BLaER1 treated with 17β-estradiol and CSF1 and Interleukin-3, amounts not matched to agents 10 nM and 100 nM (cell line): Measurements from ENCODE around the gene AOX1.
"Not testable (repeated sequence)": the region's sequence is repeated elsewhere in the genome, so short reads cannot be mapped to it uniquely, and the experiment has no call there.

ENCODE experiments used
- H3K27ac ChIP-seq, 11 experiments: shearing (Covaris generic); formaldehyde crosslinking; 2 replicates each; pipeline ENCODE4 v1.8.1; 2022
- H3K27me3 ChIP-seq, 11 experiments: shearing (Covaris generic); formaldehyde crosslinking; 2 replicates each; pipeline ENCODE4 v1.8.1; 2022
- H3K36me3 ChIP-seq, 11 experiments: shearing (Covaris generic); formaldehyde crosslinking; 2 replicates each; pipeline ENCODE4 v1.8.1; 2022
- H3K4me1 ChIP-seq, 10 experiments: shearing (Covaris generic); formaldehyde crosslinking; 2 replicates each; pipeline ENCODE4 v1.8.1; 2022
- H3K4me2 ChIP-seq, 11 experiments: shearing (Covaris generic); formaldehyde crosslinking; 2 replicates each; pipeline ENCODE4 v1.8.1; 2022
- H3K4me3 ChIP-seq, 10 experiments: shearing (Covaris generic); formaldehyde crosslinking; 2 replicates each; pipeline ENCODE4 v1.8.1; 2022
- H3K9ac ChIP-seq, 11 experiments: shearing (Covaris generic); formaldehyde crosslinking; 2 replicates each; pipeline ENCODE4 v1.8.1; 2022
- H3K9me3 ChIP-seq, 11 experiments: shearing (Covaris generic); formaldehyde crosslinking; replicated peaks in 1 of 11; 2 replicates each; pipeline ENCODE4 v1.8.1; 2022
- H4K20me1 ChIP-seq, 11 experiments: shearing (Covaris generic); formaldehyde crosslinking; 2 replicates each; pipeline ENCODE4 v1.8.1; 2022
- Cebpa-rat ChIP-seq, 11 experiments: shearing (Covaris generic); IDR thresholded peaks; 2 replicates each; pipeline ENCODE4 v1.8.1; 2022

AOX1 gene

DNA sequence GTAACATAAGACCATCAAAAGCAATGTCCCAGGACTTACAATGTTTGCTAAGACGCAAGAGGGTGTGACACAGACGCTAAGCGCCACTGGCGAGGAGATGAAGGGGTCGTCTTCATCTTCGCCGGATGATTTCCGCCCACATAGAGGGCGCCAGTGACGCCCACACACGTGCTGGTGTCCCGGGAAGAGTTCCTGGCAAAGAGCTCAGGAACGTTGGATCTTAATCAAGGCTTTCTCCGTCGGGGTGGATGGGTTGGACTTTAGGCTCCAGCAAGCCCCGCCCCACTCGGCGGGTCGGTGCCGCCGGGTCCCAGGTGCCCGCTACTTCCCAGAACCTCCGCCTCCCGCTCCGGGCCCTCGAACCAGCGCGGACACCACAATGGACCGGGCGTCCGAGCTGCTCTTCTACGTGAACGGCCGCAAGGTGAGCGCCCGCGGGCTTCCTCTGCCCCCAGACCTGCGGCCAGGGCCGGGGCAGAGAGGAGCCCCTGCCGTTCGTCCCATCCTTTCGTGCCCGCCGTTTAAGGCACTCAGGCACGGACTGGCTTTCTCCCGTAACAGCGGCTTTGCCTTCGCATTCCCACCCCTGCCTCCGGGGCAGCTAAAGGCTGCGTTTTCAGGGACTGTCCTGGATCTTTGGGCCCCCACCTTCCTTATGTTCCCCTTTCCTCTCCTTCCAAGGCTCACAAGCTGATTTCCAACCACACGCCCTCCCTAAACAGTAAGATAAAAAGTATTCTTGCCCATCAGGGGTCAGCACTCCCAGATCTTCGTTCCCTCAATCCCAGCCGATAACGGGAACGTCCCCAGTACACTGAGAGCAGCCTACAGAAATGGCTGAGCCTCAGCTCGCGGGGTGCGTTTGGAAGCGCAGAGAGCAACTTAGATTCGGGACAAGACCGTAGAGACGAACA lies at the start of gene AOX1:
AOX1 (plus strand) TSS at position 285 of the 914 bp plus-strand sequence; CDS start at position 380, 95 bp downstream.
- no peak for TF ChIP-seq Cebpa-rat (IDR thresholded peaks at IDR 0.05)
- Histone ChIP-seq H3K9me3 (peaks cover 0 to 8% (median 0%) of the 10 kb centered on the region in 11 experiments; a peak in 3 of 22 replicates), H3K4me3 (peak within 1 kb of the TSS; percentile 40 to 65 (median 54)), H3K36me3 (peaks cover 0 to 18% (median 5%) of the 10 kb centered on the region in 11 experiments; a peak in 4 of 22 replicates), H3K27ac (no peak within 1 kb of the TSS), H4K20me1 (peaks cover 0 to 6% (median 0%) of the 10 kb centered on the region in 11 experiments; a peak in 2 of 22 replicates), H3K4me2 (peak within 1 kb of the TSS; percentile 76 to 96 (median 83)), H3K4me1 (peaks cover 7 to 24% (median 18%) of the 10 kb centered on the region in 10 experiments; a peak in 18 of 20 replicates), H3K9ac (peak within 1 kb of the TSS in 2 of 11 experiments; percentile 6 to 46; a peak in 3 of 22 replicates), H3K27me3 (peaks cover 32 to 59% (median 40%) of the 10 kb centered on the region in 11 experiments)

DNA sequence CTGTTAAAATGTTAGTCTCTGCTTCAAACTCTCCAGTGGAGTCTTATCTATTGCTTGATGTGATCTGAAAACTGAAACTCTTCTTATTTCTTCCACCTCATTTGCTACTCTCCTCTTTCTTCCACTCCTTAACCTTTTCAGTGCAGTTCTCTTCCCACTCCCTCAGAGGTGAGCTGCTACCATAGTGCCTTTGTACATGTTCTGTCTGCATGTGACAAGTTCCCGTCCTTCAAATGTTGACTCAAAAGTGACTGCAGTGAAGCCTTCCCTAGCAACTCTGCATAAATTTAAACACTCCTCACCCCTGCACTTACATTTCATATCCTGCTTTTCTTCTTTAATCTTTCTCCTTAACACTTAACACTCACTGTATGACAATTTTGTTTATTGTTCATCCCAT lies 47.7 kb upstream of the AOX1 start:
- H3K4me1 ChIP-seq, result no peaks in the 10 kb centered on the region
- peaks cover 73 to 100% (median 92%) of the 10 kb centered on the region in 11 experiments for H3K36me3 ChIP-seq
- no peak overlapping the region for H3K9ac ChIP-seq
- peaks cover 7 to 22% (median 12%) of the 10 kb centered on the region in 11 experiments; a peak in 15 of 22 replicates for H3K9me3 ChIP-seq
- H4K20me1 ChIP-seq, result no peaks in the 10 kb centered on the region
- H3K4me3 ChIP-seq, result no peak overlapping the region
- H3K27me3 ChIP-seq, result no peaks in the 10 kb centered on the region
- no peak overlapping the region for H3K27ac ChIP-seq
- TF ChIP-seq Cebpa-rat (IDR thresholded peaks at IDR 0.05), result no peak
- H3K4me2 ChIP-seq, result no peak overlapping the region

DNA sequence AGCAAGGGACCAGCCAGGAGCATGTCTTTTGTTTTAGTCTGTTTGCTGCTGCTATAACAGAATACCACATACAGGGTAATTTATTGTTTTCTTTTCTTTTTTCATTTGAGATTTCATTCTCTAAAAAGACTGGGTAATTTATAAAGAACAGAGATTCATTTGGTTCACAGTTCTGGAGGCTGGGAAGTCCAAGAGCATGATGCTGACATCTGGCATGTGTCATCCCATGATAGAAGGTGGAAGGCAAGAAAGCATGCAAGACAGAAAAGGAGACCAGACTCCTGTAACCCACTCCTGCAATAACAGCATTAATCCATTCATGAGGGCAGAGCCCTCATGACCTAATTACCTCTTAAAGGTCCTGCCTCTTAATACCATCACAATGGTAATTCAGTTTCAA lies 45.0 kb upstream of the AOX1 start:
- Histone ChIP-seq H3K9me3 (peaks cover 16 to 40% (median 27%) of the 10 kb centered on the region in 11 experiments; a peak in 20 of 22 replicates), H4K20me1 (no peaks in the 10 kb centered on the region), H3K36me3 (peaks cover 76 to 100% (median 93%) of the 10 kb centered on the region in 11 experiments), H3K27me3 (no peaks in the 10 kb centered on the region), H3K4me3 (no peak overlapping the region), H3K9ac (no peak overlapping the region), H3K27ac (no peak overlapping the region), H3K4me1 (no peaks in the 10 kb centered on the region), H3K4me2 (no peak overlapping the region)
- no peak for TF ChIP-seq Cebpa-rat (IDR thresholded peaks at IDR 0.05)

DNA sequence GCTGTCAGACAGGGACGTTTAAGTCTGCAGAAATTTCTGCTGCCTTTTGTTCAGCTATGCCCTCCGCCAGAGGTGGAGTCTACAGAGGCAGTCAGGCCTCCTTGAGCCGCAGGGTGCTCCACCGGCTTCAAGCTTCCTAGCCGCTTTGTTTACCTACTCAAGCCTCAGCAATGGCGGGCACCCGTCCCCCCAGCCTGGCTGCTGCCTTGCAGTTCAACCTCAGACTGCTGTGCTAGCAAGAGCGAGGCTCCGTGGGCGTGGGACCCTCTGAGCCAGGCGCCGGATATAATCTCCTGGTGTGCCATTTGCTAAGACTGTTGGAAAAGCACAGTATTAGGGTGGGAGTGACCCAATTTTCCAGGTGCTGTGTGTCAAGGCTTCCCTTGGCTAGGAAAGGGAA lies 19.2 kb upstream of the AOX1 start:
- H3K27ac ChIP-seq, H3K4me3 ChIP-seq, H4K20me1 ChIP-seq, H3K9ac ChIP-seq, H3K4me2 ChIP-seq, H3K27me3 ChIP-seq, H3K4me1 ChIP-seq: not testable (repeated sequence)
- Histone ChIP-seq H3K36me3 (peaks cover 14 to 56% (median 39%) of the 10 kb centered on the region in 11 experiments; a peak in 21 of 22 replicates), H3K9me3 (peaks cover 4 to 34% (median 20%) of the 10 kb centered on the region in 11 experiments; a peak in 18 of 22 replicates)

DNA sequence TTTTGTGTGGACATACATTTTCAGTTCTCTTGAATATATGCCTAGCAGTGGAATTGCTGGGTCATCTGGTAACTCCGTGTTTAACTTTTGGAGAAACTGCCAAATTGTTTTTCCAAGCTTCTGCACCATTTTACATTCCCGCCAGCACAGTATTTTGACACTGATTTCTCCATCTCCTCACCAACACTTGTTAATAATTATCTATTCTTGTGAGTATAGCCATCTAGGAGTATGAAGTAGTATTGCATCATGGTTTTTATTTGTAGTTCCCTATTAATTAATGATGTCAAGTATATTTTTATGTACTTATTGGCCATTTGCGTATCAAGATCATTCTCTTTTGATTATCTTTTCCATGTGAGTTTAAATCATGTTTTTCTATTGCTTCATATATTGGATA lies 17.9 kb upstream of the AOX1 start:
- no peaks in the 10 kb centered on the region for H4K20me1 ChIP-seq
- H3K4me3 ChIP-seq, result no peak overlapping the region
- no peak overlapping the region for H3K9ac ChIP-seq
- H3K36me3 ChIP-seq, result peaks cover 14 to 69% (median 51%) of the 10 kb centered on the region in 11 experiments; a peak in 21 of 22 replicates
- no peaks in the 10 kb centered on the region for H3K27me3 ChIP-seq
- H3K4me2 ChIP-seq, result no peak overlapping the region
- H3K27ac ChIP-seq, result no peak overlapping the region
- H3K9me3 ChIP-seq, result peaks cover 4 to 33% (median 20%) of the 10 kb centered on the region in 11 experiments; a peak in 18 of 22 replicates
- no peaks in the 10 kb centered on the region for H3K4me1 ChIP-seq
- no peak for TF ChIP-seq Cebpa-rat (IDR thresholded peaks at IDR 0.05)

DNA sequence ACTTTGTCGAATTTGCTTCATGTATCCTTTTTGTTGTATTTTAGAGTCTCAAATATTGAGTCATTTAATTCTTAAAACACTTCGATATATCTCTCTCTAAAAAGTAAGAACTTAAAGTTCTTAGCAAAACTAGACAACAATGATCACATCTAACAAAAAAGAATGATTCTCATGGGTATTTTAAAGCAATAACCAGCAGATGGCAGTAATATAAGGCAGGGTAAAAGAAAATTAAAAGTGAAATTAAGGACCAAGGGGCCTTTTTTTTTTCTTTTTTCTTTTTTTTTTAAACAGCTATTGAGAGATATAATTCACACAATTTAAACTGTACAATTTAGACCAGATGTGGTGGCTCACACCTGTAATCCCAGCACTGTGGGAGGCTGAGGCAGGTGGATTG lies 9.9 kb upstream of the AOX1 start:
- H4K20me1 ChIP-seq, result no peaks in the 10 kb centered on the region
- H3K9me3 ChIP-seq, result no peaks in the 10 kb centered on the region
- peaks cover 5 to 88% (median 52%) of the 10 kb centered on the region in 11 experiments; a peak in 20 of 22 replicates for H3K36me3 ChIP-seq
- no peak overlapping the region for H3K4me3 ChIP-seq
- H3K27me3 ChIP-seq, result no peaks in the 10 kb centered on the region
- H3K9ac ChIP-seq, result no peak overlapping the region
- H3K4me2 ChIP-seq, result no peak overlapping the region
- no peak overlapping the region for H3K27ac ChIP-seq
- no peak for TF ChIP-seq Cebpa-rat (IDR thresholded peaks at IDR 0.05)
- H3K4me1 ChIP-seq, result no peaks in the 10 kb centered on the region

DNA sequence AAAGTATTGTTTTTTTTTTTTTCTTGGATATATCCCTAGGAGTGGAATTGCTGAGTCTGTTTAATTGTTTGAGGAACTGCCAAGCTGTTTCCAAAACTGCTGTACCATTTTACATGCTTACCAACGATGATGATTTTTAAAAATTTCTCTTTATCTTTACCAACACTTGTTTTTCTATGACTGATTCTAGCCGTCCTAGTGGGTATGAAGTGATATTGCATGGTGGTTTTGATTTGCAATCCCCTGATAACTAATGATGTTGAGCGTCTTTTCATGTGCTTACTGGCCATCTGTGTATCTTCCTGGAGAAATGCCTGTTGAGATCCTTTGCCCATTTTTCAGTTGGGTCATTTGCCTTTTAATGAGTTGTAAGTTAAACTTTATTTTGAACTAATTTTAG lies 8.8 kb upstream of the AOX1 start:
- H3K27ac ChIP-seq, result no peak overlapping the region

DNA sequence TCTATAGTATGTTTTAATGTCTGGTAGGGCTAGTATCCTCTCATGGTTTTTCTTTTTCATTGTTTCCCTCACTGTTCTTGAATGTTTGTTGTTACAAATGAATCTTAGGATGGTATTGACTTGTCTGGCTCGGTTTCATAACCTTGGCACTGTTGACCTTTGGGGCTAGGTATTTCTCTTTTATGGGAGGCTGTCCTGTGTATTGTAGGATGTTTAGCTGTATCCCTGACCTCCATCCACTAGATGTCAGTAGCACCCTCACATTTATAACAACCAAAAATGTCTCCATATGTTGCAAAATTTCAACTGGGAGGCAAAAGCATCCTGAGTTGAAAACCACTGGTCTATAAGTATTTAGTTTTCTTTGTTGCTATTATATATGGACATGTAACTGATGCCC lies 7.0 kb upstream of the AOX1 start:
- Histone ChIP-seq H3K9me3 (no peaks in the 10 kb centered on the region), H3K27me3 (peaks cover 0 to 13% (median 2%) of the 10 kb centered on the region in 11 experiments; a peak in 10 of 22 replicates), H3K9ac (no peak overlapping the region), H3K4me3 (no peak overlapping the region), H3K4me1 (no peaks in the 10 kb centered on the region; a peak in 2 of 20 replicates), H3K4me2 (no peak overlapping the region), H3K36me3 (peaks cover 0 to 75% (median 30%) of the 10 kb centered on the region in 11 experiments; a peak in 16 of 22 replicates), H4K20me1 (no peaks in the 10 kb centered on the region), H3K27ac (no peak overlapping the region)
- TF ChIP-seq Cebpa-rat (IDR thresholded peaks at IDR 0.05), result no peak

More for the DNA sequence above, 8.8 kb upstream of the AOX1 start:
- no peak overlapping the region for H3K4me3 ChIP-seq
- peaks cover 3 to 88% (median 45%) of the 10 kb centered on the region in 11 experiments; a peak in 18 of 22 replicates for H3K36me3 ChIP-seq
- no peak overlapping the region for H3K9ac ChIP-seq
- no peaks in the 10 kb centered on the region for H4K20me1 ChIP-seq
- no peaks in the 10 kb centered on the region for H3K4me1 ChIP-seq
- H3K4me2 ChIP-seq, result no peak overlapping the region
- no peak for TF ChIP-seq Cebpa-rat (IDR thresholded peaks at IDR 0.05)
- no peaks in the 10 kb centered on the region for H3K27me3 ChIP-seq
- H3K9me3 ChIP-seq, result no peaks in the 10 kb centered on the region

DNA sequence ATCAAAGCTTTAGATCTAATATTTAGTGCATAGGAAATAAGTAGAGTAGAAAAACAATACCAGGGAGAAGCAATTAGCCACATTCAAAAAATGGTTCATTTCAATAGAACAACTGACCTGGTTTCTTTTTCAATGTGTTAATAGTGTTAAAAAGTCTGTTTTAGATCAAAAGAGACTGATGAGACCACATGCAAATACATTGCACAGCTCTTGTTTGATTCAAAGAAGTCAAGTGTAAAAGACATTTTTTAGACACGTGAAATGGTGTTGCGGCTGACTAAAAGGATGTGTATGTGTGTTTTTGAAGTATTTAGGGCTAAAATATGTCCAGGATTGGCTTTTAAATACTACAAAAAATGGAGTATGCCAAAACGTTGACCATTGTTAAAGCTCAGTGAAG lies 1.2 kb upstream of the AOX1 start:
- Histone ChIP-seq H3K27ac (no peak overlapping the region), H3K4me2 (peak overlapping the region in 8 of 11 experiments; percentile 16 to 83 (median 64); a peak in 15 of 22 replicates), H3K4me1 (peaks cover 7 to 24% (median 18%) of the 10 kb centered on the region in 10 experiments; a peak in 18 of 20 replicates), H3K9me3 (peaks cover 0 to 8% (median 0%) of the 10 kb centered on the region in 11 experiments; a peak in 3 of 22 replicates), H4K20me1 (peaks cover 0 to 6% (median 0%) of the 10 kb centered on the region in 11 experiments; a peak in 2 of 22 replicates), H3K36me3 (peaks cover 0 to 28% (median 8%) of the 10 kb centered on the region in 11 experiments; a peak in 7 of 22 replicates), H3K27me3 (peaks cover 32 to 59% (median 40%) of the 10 kb centered on the region in 11 experiments), H3K4me3 (no peak overlapping the region), H3K9ac (no peak overlapping the region)
- no peak for TF ChIP-seq Cebpa-rat (IDR thresholded peaks at IDR 0.05)
